Measurements from ENCODE around the gene ZNF730. TPM values are rescaled to one million over a fixed set of nuclear protein-coding genes. Genes with fewer than 3 reads are reported as not detected.
"Not testable (repeated sequence)": the region's sequence is repeated elsewhere in the genome, so short reads cannot be mapped to it uniquely, and the experiment has no call there.

The ZNF730 gene
- total and polyA plus RNA-seq, 8 donors = 0.15 to 1.7 TPM; not detected in 6

- H3K9me3 ChIP-seq = peaks cover 0 to 74% (median 28%) of the 10 kb centered on the region in 4 donors
Measured at GRCh38 chr19:23098988-23099387, 17.8 kb upstream of the ZNF730 start.

GRCh38 chr19:23099966-23100365 is 16.9 kb upstream of the ZNF730 start:
- no peak for DNase-seq
- peaks cover 0 to 13% (median 0%) of the 10 kb centered on the region in 4 donors for H3K36me3 ChIP-seq
- intact Hi-C loops (cut with DNase I; ENCODE audit: low total_unique reads) = no loop called here
- WGBS, 5 donors = 83 to 95% (median 93%) methylated on average over 6 to 7 of the region's 7 CpGs
- H3K27me3 ChIP-seq = no peaks in the 10 kb centered on the region
- H3K9me3 ChIP-seq = peaks cover 0 to 64% (median 25%) of the 10 kb centered on the region in 4 donors
- no peak overlapping the region for H3K27ac ChIP-seq
- no peaks in the 10 kb centered on the region for H3K4me1 ChIP-seq
- no peak for TF ChIP-seq POLR2AphosphoS5 (IDR thresholded peaks at IDR 0.05)
- TF ChIP-seq POLR2A (IDR thresholded peaks at IDR 0.05) = no peak
- TF ChIP-seq CTCF (IDR thresholded peaks at IDR 0.05) = no peak
- no peak for TF ChIP-seq EP300 (IDR thresholded peaks at IDR 0.05)
- no peak overlapping the region for H3K4me3 ChIP-seq

More at GRCh38 chr19:23098988-23099387, 17.8 kb upstream of the ZNF730 start:
- no peak for TF ChIP-seq CTCF (IDR thresholded peaks at IDR 0.05)
- no peak for TF ChIP-seq POLR2A (IDR thresholded peaks at IDR 0.05)
- TF ChIP-seq EP300 (IDR thresholded peaks at IDR 0.05) = no peak
- TF ChIP-seq POLR2AphosphoS5 (IDR thresholded peaks at IDR 0.05) = no peak
- Histone ChIP-seq H3K4me3 (no peak overlapping the region), H3K27ac (no peak overlapping the region), H3K4me1 (no peaks in the 10 kb centered on the region), H3K36me3 (peaks cover 0 to 13% (median 0%) of the 10 kb centered on the region in 4 donors), H3K27me3 (no peaks in the 10 kb centered on the region)
- 77 to 94% (median 90%) methylated on average over 4 of the region's 4 CpGs for WGBS, 5 donors
- no peak for DNase-seq
- intact Hi-C loops (cut with DNase I; ENCODE audit: low total_unique reads) = no loop called here

GRCh38 chr19:23101241-23101640 is 15.6 kb upstream of the ZNF730 start:
- H3K27ac ChIP-seq = no peak overlapping the region
- 81 to 88% (median 85%) methylated on average over 4 of the region's 4 CpGs for WGBS, 5 donors
- no peak overlapping the region for H3K4me3 ChIP-seq
- H3K36me3 ChIP-seq = peaks cover 0 to 7% (median 0%) of the 10 kb centered on the region in 4 donors
- no peak for TF ChIP-seq POLR2AphosphoS5 (IDR thresholded peaks at IDR 0.05)
- no peak for TF ChIP-seq CTCF (IDR thresholded peaks at IDR 0.05)
- no peak for TF ChIP-seq POLR2A (IDR thresholded peaks at IDR 0.05)
- TF ChIP-seq EP300 (IDR thresholded peaks at IDR 0.05) = no peak
- H3K27me3 ChIP-seq = no peaks in the 10 kb centered on the region
- no peak for DNase-seq
- H3K4me1 ChIP-seq = no peaks in the 10 kb centered on the region
- intact Hi-C loops (cut with DNase I; ENCODE audit: low total_unique reads) = no loop called here
- H3K9me3 ChIP-seq = peaks cover 0 to 52% (median 18%) of the 10 kb centered on the region in 4 donors

- peaks cover 0 to 8% (median 0%) of the 10 kb centered on the region in 4 donors for H3K4me1 ChIP-seq
- 67 to 78% (median 73%) methylated on average over 3 of the region's 3 CpGs for whole genome bisulfite sequencing, 5 donors
Measured at GRCh38 chr19:23118400-23118799, 1.6 kb downstream of the ZNF730 start.

GRCh38 chr19:23134211-23134610 is 17.4 kb downstream of the ZNF730 start:
- intact Hi-C loops (cut with DNase I; ENCODE audit: low total_unique reads) = not testable (repeated sequence)
- H3K9me3 ChIP-seq = peaks cover 0 to 39% (median 24%) of the 10 kb centered on the region in 4 donors
- 86 to 97% (median 92%) methylated on average over 7 to 24 of the region's 24 CpGs for WGBS, 5 donors

More at GRCh38 chr19:23118400-23118799, 1.6 kb downstream of the ZNF730 start:
- no peak for DNase-seq
- Histone ChIP-seq H3K27me3 (peaks cover 0 to 27% (median 7%) of the 10 kb centered on the region in 3 donors), H3K27ac (no peak overlapping the region), H3K9me3 (peaks cover 0 to 28% (median 4%) of the 10 kb centered on the region in 4 donors), H3K36me3 (no peaks in the 10 kb centered on the region), H3K4me3 (no peak overlapping the region)
- TF ChIP-seq CTCF (IDR thresholded peaks at IDR 0.05) = no peak
- no peak for TF ChIP-seq POLR2A (IDR thresholded peaks at IDR 0.05)
- no peak for TF ChIP-seq EP300 (IDR thresholded peaks at IDR 0.05)
- no peak for TF ChIP-seq POLR2AphosphoS5 (IDR thresholded peaks at IDR 0.05)
- intact Hi-C loops (cut with DNase I; ENCODE audit: low total_unique reads) = no loop called here

More at GRCh38 chr19:23134211-23134610, 17.4 kb downstream of the ZNF730 start:
- not testable (repeated sequence) for H3K4me1 ChIP-seq, H3K36me3 ChIP-seq, H3K27me3 ChIP-seq, DNase-seq, H3K27ac ChIP-seq, H3K4me3 ChIP-seq

All from stomach (tissue), 9 donors.